GM12892 (cell line): Measurements from ENCODE around the gene PATL2.
"Not testable (repeated sequence)": the region's sequence is repeated elsewhere in the genome, so short reads cannot be mapped to it uniquely, and the experiment has no call there.

Experiments
- POLR2A ChIP-seq: IDR thresholded peaks from 2 replicates; pipeline ENCODE4 v1.6.1; 2011; ENCODE audit warnings: low read depth, low read length, control low read depth
- POLR2AphosphoS5 ChIP-seq: IDR thresholded peaks from 2 replicates; pipeline ENCODE4 v1.6.1; 2011; ENCODE audit warnings: low read depth, low read length, control low read depth
- TAF1 ChIP-seq: IDR thresholded peaks from 2 replicates; pipeline ENCODE4 v1.6.1; 2011; ENCODE audit warnings: low read depth, mild to moderate bottlenecking, control low read depth, low read length, borderline replicate concordance

GRCh38 chr15:44625286-44625685 is 85.8 kb downstream of the PATL2 start:
- not testable (repeated sequence) for TF ChIP-seq POLR2A, POLR2AphosphoS5, TAF1
